ENCODE data around the gene SNTG2.

The SNTG2 gene

DNA sequence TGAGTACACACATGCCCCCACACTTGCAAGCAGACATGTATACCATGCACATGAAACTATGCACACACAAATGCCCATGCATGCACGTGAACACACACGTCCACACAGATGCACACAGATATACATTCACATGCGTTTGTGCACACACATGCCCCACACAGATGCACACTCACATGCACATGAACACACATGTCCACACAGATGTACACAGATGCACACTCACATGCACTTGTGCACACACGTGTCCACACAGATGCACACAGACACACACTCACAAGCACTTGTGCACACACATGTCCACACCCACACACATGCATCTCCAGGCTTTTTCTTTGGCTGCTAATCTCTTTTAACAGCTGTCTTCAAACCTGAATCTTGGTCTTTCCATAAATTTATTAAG lies 31.1 kb downstream of the SNTG2 start:
- ATAC-seq: no peak
- TF ChIP-seq ESRRG (CRISPR knock-in tag; IDR thresholded peaks at IDR 0.05) (no peak), ZFP30 (CRISPR knock-in tag; IDR thresholded peaks at IDR 0.05) (no peak), BACH2 (CRISPR knock-in tag; IDR thresholded peaks at IDR 0.05; ENCODE audit: borderline replicate concordance) (no peak), TOX (CRISPR knock-in tag; IDR thresholded peaks at IDR 0.05; ENCODE audit: borderline replicate concordance) (no peak), ZNF70 (CRISPR knock-in tag; IDR thresholded peaks at IDR 0.05) (no peak), PPARA (CRISPR knock-in tag; IDR thresholded peaks at IDR 0.05; ENCODE audit: borderline replicate concordance) (no peak), OSR1 (CRISPR knock-in tag; IDR thresholded peaks at IDR 0.05) (no peak), ISL1 (CRISPR knock-in tag; IDR thresholded peaks at IDR 0.05) (no peak), TCF4 (CRISPR knock-in tag; IDR thresholded peaks at IDR 0.05; ENCODE audit: borderline replicate concordance) (no peak), CREB5 (CRISPR knock-in tag; IDR thresholded peaks at IDR 0.05; ENCODE audit: low read depth) (no peak), ZNF565 (CRISPR knock-in tag; conservative IDR thresholded peaks at IDR 0.05; ENCODE audit: low read depth) (no peak), GLIS3 (CRISPR knock-in tag; IDR thresholded peaks at IDR 0.05) (no peak), POU6F1 (CRISPR knock-in tag; IDR thresholded peaks at IDR 0.05; ENCODE audit: borderline replicate concordance, low read depth) (no peak), ZC3H10 (CRISPR knock-in tag; IDR thresholded peaks at IDR 0.05) (no peak), RARB (CRISPR knock-in tag; IDR thresholded peaks at IDR 0.05) (no peak), CSRNP3 (CRISPR knock-in tag; IDR thresholded peaks at IDR 0.05) (no peak), ARNTL (CRISPR knock-in tag; IDR thresholded peaks at IDR 0.05; ENCODE audit: borderline replicate concordance, low read depth) (no peak), ZFP3 (CRISPR knock-in tag; IDR thresholded peaks at IDR 0.05) (no peak)
- TF ChIP-seq, protein P1, sequence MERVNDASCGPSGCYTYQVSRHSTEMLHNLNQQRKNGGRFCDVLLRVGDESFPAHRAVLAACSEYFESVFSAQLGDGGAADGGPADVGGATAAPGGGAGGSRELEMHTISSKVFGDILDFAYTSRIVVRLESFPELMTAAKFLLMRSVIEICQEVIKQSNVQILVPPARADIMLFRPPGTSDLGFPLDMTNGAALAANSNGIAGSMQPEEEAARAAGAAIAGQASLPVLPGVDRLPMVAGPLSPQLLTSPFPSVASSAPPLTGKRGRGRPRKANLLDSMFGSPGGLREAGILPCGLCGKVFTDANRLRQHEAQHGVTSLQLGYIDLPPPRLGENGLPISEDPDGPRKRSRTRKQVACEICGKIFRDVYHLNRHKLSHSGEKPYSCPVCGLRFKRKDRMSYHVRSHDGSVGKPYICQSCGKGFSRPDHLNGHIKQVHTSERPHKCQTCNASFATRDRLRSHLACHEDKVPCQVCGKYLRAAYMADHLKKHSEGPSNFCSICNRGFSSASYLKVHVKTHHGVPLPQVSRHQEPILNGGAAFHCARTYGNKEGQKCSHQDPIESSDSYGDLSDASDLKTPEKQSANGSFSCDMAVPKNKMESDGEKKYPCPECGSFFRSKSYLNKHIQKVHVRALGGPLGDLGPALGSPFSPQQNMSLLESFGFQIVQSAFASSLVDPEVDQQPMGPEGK (CRISPR knock-in tag; IDR thresholded peaks at IDR 0.05; ENCODE audit: borderline replicate concordance): no peak
- TF ChIP-seq, protein P2, sequence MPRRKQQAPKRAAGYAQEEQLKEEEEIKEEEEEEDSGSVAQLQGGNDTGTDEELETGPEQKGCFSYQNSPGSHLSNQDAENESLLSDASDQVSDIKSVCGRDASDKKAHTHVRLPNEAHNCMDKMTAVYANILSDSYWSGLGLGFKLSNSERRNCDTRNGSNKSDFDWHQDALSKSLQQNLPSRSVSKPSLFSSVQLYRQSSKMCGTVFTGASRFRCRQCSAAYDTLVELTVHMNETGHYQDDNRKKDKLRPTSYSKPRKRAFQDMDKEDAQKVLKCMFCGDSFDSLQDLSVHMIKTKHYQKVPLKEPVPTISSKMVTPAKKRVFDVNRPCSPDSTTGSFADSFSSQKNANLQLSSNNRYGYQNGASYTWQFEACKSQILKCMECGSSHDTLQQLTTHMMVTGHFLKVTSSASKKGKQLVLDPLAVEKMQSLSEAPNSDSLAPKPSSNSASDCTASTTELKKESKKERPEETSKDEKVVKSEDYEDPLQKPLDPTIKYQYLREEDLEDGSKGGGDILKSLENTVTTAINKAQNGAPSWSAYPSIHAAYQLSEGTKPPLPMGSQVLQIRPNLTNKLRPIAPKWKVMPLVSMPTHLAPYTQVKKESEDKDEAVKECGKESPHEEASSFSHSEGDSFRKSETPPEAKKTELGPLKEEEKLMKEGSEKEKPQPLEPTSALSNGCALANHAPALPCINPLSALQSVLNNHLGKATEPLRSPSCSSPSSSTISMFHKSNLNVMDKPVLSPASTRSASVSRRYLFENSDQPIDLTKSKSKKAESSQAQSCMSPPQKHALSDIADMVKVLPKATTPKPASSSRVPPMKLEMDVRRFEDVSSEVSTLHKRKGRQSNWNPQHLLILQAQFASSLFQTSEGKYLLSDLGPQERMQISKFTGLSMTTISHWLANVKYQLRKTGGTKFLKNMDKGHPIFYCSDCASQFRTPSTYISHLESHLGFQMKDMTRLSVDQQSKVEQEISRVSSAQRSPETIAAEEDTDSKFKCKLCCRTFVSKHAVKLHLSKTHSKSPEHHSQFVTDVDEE (CRISPR knock-in tag; IDR thresholded peaks at IDR 0.05): no peak

DNA sequence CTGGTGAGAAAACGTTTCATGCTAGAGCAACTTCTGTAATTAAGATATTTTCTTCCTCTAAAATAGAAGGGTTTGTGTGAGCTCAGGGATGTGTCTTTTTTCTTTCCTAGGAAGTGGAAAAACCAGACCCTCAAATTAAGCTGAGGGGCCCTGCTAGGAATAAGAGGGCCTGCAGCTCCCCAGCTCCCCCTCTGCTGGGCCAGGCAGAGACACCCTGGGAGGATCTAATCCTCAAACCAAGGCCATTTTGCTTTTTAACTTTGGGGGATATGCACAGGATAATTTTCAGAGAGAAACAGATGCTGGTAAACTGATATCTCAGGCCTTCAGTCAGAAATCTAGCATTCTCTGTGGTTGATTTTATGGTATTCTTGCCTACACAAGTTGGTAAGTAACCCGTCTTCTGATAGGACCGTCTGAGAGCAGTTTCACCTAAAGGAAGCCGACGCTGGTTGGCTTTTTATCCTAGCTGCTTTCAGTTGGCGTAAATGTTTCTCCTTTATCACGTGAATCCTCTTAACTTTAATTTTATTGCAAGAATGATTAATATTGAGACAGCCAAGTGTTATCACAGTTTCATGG lies 34.8 kb downstream of the SNTG2 start:
- ATAC-seq: no peak
- TF ChIP-seq RARB (CRISPR knock-in tag; IDR thresholded peaks at IDR 0.05) (no peak), POU6F1 (CRISPR knock-in tag; IDR thresholded peaks at IDR 0.05; ENCODE audit: borderline replicate concordance, low read depth) (no peak), SNAI2 (CRISPR knock-in tag; IDR thresholded peaks at IDR 0.05) (no peak), ZNF70 (CRISPR knock-in tag; IDR thresholded peaks at IDR 0.05) (no peak), CSRNP3 (CRISPR knock-in tag; IDR thresholded peaks at IDR 0.05) (no peak), TOX (CRISPR knock-in tag; IDR thresholded peaks at IDR 0.05; ENCODE audit: borderline replicate concordance) (no peak), BACH2 (CRISPR knock-in tag; IDR thresholded peaks at IDR 0.05; ENCODE audit: borderline replicate concordance) (no peak)
- TF ChIP-seq, protein P2 (CRISPR knock-in tag; IDR thresholded peaks at IDR 0.05): no peak
- TF ChIP-seq, protein P1 (CRISPR knock-in tag; IDR thresholded peaks at IDR 0.05; ENCODE audit: borderline replicate concordance): no peak
